SH-SY5Y (cell line): ENCODE results near the gene DPEP3.

ENCODE experiments used
- GATA2 ChIP-seq: IDR thresholded peaks from 2 replicates; pipeline ENCODE4 v1.6.1; 2011; ENCODE audit warnings: mild to moderate bottlenecking, low read depth, low read length
- GATA3 ChIP-seq: IDR thresholded peaks from 2 replicates; pipeline ENCODE4 v1.6.1; 2011; ENCODE audit warnings: low read depth, mild to moderate bottlenecking, low read length, moderate library complexity

GRCh38 chr16:67942510-67943255 is 37.6 kb downstream of the DPEP3 start:
- no peak for TF ChIP-seq GATA2
- no peak for TF ChIP-seq GATA3
